LNCaP clone FGC (cell line): Measurements from ENCODE around the gene SLC10A6.

Experiments
- DNase-seq: peaks from one replicate; pipeline ENCODE4 v3.0.0-alpha.2; 2011; ENCODE audit warnings: low read depth
- H3K4me3 ChIP-seq: 2 replicates; pipeline ENCODE4 v1.5.1; 2011; ENCODE audit warnings: mild to moderate bottlenecking, low read depth, low read length, control low read depth
- TF ChIP-seq, protein P1 (sequence below): IDR thresholded peaks from 2 replicates; pipeline ENCODE4 v1.5.1; 2012; ENCODE audit warnings: mild to moderate bottlenecking; ENCODE audit not compliant: control insufficient read depth, insufficient read depth; ENCODE audit errors: extremely low read depth

SLC10A6 gene

DNA sequence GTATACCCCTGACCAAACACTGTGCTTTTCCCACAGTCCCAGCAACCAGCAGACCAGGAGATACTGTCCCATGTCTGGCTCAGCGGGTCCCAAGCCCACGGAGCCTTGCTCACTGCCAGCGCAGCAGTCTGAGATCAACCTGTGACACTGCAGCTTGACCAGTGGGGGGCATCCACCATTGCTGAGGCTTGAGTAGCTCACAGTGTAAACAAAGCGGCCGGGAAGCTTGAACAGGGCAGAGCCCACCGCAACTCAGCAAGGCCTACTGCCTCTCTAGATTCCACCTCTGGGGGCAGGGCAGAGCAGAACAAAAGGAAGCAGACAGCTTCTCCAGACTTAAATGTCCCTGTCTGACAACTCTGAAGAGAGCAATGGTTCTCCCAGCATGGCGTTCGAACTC is 58.1 kb downstream of the SLC10A6 start:
- no peak for DNase-seq
- TF ChIP-seq, protein P1, sequence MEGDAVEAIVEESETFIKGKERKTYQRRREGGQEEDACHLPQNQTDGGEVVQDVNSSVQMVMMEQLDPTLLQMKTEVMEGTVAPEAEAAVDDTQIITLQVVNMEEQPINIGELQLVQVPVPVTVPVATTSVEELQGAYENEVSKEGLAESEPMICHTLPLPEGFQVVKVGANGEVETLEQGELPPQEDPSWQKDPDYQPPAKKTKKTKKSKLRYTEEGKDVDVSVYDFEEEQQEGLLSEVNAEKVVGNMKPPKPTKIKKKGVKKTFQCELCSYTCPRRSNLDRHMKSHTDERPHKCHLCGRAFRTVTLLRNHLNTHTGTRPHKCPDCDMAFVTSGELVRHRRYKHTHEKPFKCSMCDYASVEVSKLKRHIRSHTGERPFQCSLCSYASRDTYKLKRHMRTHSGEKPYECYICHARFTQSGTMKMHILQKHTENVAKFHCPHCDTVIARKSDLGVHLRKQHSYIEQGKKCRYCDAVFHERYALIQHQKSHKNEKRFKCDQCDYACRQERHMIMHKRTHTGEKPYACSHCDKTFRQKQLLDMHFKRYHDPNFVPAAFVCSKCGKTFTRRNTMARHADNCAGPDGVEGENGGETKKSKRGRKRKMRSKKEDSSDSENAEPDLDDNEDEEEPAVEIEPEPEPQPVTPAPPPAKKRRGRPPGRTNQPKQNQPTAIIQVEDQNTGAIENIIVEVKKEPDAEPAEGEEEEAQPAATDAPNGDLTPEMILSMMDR = no peak
- no peak overlapping the region for H3K4me3 ChIP-seq

DNA sequence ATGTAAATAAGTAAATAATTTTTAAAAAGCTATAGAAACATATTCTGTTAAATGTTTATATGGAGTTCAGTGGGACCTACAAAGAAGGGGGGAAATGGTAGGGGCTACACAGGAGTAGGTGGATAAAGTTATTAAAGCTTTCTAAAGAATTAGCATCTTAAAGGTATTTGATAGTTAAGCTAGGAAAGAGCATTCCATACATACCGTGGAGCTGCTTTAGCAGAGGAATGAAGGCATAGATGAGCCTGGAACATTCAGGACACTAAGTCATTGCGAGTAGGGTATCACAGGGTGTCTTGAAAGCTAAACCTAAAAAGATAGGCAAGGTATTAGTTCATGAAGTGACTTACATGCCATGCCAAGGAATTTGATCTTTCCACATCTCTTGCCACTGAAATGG is 60.4 kb downstream of the SLC10A6 start:
- no peak overlapping the region for H3K4me3 ChIP-seq
- TF ChIP-seq, protein P1 = no peak
- DNase-seq = no peak

DNA sequence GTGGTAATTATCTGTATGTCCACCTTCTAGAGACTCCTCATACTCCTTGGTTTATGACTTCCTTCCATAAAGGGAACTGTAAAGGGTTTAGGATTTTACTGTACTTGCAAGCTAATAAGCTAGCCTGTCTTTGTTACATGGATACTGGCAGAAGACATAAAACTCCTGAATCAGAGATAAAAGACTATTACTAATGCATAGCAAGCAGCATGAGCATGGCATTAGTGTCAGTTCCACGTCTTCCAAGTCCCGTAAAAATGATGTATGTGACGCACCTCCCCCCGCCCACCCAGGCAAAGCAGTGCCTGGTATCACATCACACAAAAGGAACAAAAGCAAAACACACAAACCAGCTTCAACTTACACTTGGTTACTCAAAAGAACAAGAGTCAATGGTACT is 71.0 kb downstream of the SLC10A6 start:
- TF ChIP-seq, protein P1 = no peak
- H3K4me3 ChIP-seq = no peak overlapping the region
- no peak for DNase-seq

DNA sequence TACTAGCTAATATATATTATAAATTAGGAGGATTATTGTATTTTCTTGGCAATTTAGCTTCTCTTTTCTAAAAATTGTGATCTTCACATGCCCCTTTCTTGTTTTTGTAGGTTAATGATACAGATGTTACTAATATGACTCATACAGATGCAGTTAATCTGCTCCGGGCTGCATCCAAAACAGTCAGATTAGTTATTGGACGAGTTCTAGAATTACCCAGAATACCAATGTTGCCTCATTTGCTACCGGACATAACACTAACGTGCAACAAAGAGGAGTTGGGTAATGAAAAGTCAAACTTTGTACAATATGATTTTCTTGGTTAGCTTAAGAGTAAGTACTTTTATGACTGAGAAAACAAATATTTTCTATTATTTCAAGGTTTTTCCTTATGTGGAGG is 74.1 kb downstream of the SLC10A6 start:
- no peak for DNase-seq
- no peak overlapping the region for H3K4me3 ChIP-seq
- TF ChIP-seq, protein P1 = no peak
